BJ (cell line): Measurements from ENCODE around the gene ASIC5. TPM values are rescaled to one million over a fixed set of nuclear protein-coding genes. Genes with fewer than 3 reads are reported as not detected.

ENCODE experiments used
- CTCF ChIA-PET: fragments of 350-600 bp; formaldehyde crosslinking; extraction: SDS; loops from one replicate; lab custom pipeline; 2021; ENCODE audit warnings: antibody characterized with exemption, inconsistent platforms; lab: Yijun Ruan, JAX
- POLR2A ChIA-PET: fragments of 300-600 bp; sonication (Branson Sonifier 250); formaldehyde crosslinking; extraction: SDS; loops from one replicate; lab custom pipeline; 2021; ENCODE audit warnings: antibody characterized with exemption; lab: Charles Lee
- DNase-seq: peaks from one replicate; pipeline ENCODE4 v3.0.0-alpha.2; 2011; ENCODE audit warnings: low read depth
- H3K27me3 ChIP-seq: 2 replicates; pipeline ENCODE4 v1.6.0; 2011; ENCODE audit warnings: low read length; ENCODE audit not compliant: control insufficient read depth, insufficient read depth
- H3K36me3 ChIP-seq: 2 replicates; pipeline ENCODE4 v1.5.1; 2011; ENCODE audit warnings: low read length; ENCODE audit not compliant: control insufficient read depth, insufficient read depth
- H3K4me3 ChIP-seq: 2 replicates; pipeline ENCODE4 v1.5.1; 2011; ENCODE audit warnings: low read depth, mild to moderate bottlenecking, control low read depth, low read length
- polyA plus RNA-seq: library from polyadenylated mRNA; depleted of rRNA; stranded (reverse); fragments of >200 nt; gene quantifications from 2 replicates; pipeline ENCODE4 v1.2.3, GENCODE V29; 2011
- TF ChIP-seq, protein P1 (sequence below): IDR thresholded peaks from 2 replicates; pipeline ENCODE4 v1.5.1; 2011; ENCODE audit warnings: low read depth, mild to moderate bottlenecking, control low read depth, inconsistent platforms, low read length, moderate library complexity; ENCODE audit not compliant: insufficient read depth

Gene ASIC5
- polyA plus RNA-seq, 1 experiment, result not detected

DNA sequence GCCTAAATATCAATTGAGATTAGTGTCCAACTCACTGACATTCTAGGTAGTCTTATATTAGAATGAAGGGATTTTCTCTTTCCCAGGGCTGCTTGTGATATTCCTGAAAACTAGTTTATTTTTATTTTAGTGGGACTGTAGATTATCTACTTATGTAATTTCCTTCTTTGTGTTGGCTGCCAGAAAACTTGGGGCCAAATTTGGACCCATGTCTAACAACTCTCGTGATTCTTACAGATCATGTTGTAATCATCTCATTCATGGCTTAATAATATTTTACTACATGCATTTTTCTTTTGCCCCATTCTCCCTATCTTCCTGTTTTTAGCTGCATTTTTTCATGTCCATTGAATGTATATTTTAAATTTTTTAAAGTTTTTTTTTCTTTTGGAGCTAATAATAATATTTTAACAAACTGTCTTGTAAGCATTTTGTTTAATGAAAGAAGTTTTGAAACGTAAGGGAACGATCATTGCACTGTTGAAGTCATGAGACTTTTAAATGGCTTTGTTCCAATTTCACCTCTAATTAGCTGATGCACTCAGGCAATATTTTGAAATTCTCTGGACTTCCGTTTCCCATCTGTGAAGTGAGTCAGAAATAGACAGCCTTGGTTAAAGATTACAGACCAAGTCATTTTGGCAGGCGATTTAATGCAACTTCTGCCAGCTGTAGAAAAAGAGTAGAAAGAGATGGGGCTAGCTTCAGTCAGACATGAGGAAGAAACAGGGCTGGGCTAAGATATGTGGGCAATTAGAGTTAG, 23.1 kb upstream of the ASIC5 start:
- Histone ChIP-seq H3K36me3 (no peaks in the 10 kb centered on the region), H3K4me3 (no peak overlapping the region), H3K27me3 (no peaks in the 10 kb centered on the region)
- CTCF ChIA-PET, result interaction anchor here (0.7 to 1.1 kb wide), 2 partner anchors 13 to 1572 kb away, joined by 3 read pairs; no protein-coding TSS in a partner anchor
- TF ChIP-seq, protein P1, sequence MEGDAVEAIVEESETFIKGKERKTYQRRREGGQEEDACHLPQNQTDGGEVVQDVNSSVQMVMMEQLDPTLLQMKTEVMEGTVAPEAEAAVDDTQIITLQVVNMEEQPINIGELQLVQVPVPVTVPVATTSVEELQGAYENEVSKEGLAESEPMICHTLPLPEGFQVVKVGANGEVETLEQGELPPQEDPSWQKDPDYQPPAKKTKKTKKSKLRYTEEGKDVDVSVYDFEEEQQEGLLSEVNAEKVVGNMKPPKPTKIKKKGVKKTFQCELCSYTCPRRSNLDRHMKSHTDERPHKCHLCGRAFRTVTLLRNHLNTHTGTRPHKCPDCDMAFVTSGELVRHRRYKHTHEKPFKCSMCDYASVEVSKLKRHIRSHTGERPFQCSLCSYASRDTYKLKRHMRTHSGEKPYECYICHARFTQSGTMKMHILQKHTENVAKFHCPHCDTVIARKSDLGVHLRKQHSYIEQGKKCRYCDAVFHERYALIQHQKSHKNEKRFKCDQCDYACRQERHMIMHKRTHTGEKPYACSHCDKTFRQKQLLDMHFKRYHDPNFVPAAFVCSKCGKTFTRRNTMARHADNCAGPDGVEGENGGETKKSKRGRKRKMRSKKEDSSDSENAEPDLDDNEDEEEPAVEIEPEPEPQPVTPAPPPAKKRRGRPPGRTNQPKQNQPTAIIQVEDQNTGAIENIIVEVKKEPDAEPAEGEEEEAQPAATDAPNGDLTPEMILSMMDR, result no peak
- DNase-seq, result peak; percentile 64
- POLR2A ChIA-PET, result no interaction called here

DNA sequence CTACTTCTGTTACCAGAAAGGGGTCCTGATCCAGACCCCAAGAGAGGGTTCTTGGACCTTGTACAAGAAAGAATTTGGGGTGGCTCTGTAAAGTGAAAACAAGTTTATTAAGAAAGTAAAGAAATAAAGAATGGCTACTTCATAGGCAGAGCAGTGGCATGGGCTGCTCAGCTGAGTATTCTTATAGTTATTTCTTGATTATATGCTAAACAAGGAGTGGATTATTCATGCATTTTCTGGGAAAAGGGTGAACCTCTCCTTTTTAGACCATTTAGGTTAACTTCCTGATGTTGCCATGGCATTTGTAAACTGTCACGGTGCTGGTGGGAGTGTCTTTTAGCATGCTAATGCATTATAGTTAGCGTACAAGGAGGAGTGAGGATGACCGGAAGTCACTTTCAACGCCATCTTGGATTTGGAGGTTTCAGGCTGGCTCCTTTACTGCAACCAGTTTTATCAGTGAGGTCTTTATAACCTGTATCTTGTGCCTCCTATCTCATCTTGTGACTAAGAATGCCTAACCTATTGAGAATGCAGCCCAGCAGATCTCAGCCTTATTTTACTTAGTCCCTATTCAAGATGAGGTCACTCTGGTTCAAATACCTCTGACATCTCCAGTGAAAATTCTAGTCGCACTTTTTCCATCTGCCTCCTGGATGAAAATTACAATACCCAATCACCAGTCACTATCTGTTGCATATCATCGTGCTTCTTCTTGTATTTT, 21.9 kb upstream of the ASIC5 start:
- POLR2A ChIA-PET, result no interaction called here

DNA sequence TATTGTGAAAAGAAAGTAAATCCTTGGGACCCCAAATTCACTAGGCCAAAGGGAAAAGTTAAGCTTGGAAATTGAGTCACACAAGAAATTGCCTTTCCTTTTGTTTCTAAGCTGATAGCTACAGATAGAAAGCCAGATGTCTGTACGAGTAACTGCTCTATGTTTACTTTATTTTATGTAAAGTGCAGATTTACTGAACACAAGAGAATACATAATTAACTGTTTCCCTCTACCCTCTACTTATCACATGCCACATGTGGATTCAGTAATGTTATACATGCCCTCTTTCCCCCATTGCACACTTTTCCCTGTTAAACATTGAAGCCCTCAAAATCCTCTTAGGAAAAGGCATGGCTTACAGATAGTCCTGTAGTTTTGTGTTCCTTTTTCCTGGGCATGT, 21.0 kb upstream of the ASIC5 start:
- TF ChIP-seq, protein P1, result no peak
- CTCF ChIA-PET, result no interaction called here
- H3K27me3 ChIP-seq, result no peaks in the 10 kb centered on the region
- H3K4me3 ChIP-seq, result no peak overlapping the region
- POLR2A ChIA-PET, result no interaction called here
- H3K36me3 ChIP-seq, result no peaks in the 10 kb centered on the region
- no peak for DNase-seq

More for the DNA sequence above, 21.9 kb upstream of the ASIC5 start:
- Histone ChIP-seq H3K4me3 (no peak overlapping the region), H3K27me3 (no peaks in the 10 kb centered on the region), H3K36me3 (no peaks in the 10 kb centered on the region)
- TF ChIP-seq, protein P1, result no peak
- DNase-seq, result no peak
- CTCF ChIA-PET, result no interaction called here

DNA sequence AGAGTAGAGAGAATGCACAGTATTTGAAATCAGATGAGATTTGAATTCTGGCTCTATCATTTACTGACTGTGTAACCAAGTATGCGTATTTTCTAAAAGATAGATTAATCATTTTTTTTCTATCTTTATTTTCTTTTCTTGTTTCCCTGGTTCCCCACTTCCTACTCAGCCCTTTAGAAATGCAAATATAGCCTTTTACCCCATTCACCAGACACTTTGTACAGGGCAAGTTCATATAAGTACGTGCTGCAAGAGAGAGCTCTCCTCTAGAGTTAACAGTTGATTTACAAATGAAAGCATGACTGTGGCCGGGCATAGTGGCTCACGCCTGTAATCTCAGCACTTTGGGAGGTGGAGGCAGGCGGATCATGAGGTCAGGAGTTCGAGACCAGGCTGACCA, 19.6 kb upstream of the ASIC5 start:
- no peaks in the 10 kb centered on the region for H3K36me3 ChIP-seq
- ChIA-PET POLR2A (no interaction called here), CTCF (no interaction called here)
- H3K4me3 ChIP-seq, result no peak overlapping the region
- TF ChIP-seq, protein P1, result no peak
- DNase-seq, result no peak
- H3K27me3 ChIP-seq, result no peaks in the 10 kb centered on the region

DNA sequence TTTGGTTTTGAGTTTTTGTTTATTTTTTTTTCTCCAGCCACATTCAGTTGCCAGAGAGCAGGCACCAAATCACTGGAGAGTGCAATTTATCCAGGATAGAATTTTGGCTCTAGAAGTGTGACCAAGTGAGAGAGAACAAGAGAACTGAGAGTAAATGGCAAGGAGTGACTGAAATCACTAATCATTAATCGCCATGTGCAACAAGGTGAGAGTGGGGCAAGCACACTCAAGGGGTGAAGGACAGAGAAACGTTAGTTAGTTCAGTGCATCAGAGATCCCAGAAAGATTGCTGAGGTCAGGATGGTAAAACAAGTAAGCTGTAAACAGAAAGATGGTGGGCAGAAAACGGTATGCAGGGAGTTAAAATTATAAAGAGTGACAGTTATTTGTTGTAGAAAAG, 17.8 kb upstream of the ASIC5 start:
- H3K4me3 ChIP-seq, result no peak overlapping the region
- CTCF ChIA-PET, result interaction anchor here (1.0 to 1.2 kb wide), 2 partner anchors 10 to 38 kb away, joined by 3 to 5 read pairs; no protein-coding TSS in a partner anchor
- TF ChIP-seq, protein P1, result no peak
- DNase-seq, result no peak
- POLR2A ChIA-PET, result no interaction called here
- no peaks in the 10 kb centered on the region for H3K36me3 ChIP-seq
- no peaks in the 10 kb centered on the region for H3K27me3 ChIP-seq
